Vagina (tissue), 2 donors: ENCODE results near the gene PTPRK. TPM values are rescaled to one million over a fixed set of nuclear protein-coding genes. Genes with fewer than 3 reads are reported as not detected.

Source experiments
- DNase-seq, 2 donors: peaks; one replicate each; pipeline ENCODE4 v3.0.0-alpha.2; 2017; ENCODE audit errors: extremely low spot score in 2 of 2
- H3K27ac ChIP-seq: fragments of 200-600 bp; sonication (generic); one replicate; pipeline ENCODE4 v1.5.1; 2019
- H3K27me3 ChIP-seq: fragments of 200-600 bp; sonication (generic); one replicate; pipeline ENCODE4 v1.5.1; 2019
- H3K36me3 ChIP-seq, 2 donors: fragments of 200-600 bp; sonication (generic); one replicate each; pipeline ENCODE4 v1.5.1; 2017 to 2019
- H3K4me1 ChIP-seq: fragments of 200-600 bp; sonication (generic); one replicate; pipeline ENCODE4 v1.5.1; 2019
- H3K4me3 ChIP-seq, 2 donors: fragments of 200-600 bp; sonication (generic); 1 replicate in 1 of 2; 2 replicates in 1 of 2; pipeline ENCODE4 v1.5.1; 2016 to 2019
- H3K9me3 ChIP-seq: fragments of 200-600 bp; sonication (generic); one replicate; pipeline ENCODE4 v1.5.1; 2019
- CTCF ChIP-seq, 3 experiments: fragments of 450-650 bp in 2 of 3; fragments of 200-600 bp in 1 of 3; sonication (generic) in 1 of 3; IDR thresholded peaks; one replicate each; pipeline ENCODE4 v1.5.1; 2017 to 2019; ENCODE audit warnings: antibody characterized with exemption in 3 of 3, mild to moderate bottlenecking in 2 of 3, moderate library complexity in 2 of 3
- POLR2A ChIP-seq, 2 donors: fragments of 450-650 bp; IDR thresholded peaks; one replicate each; pipeline ENCODE4 v1.6.1; 2017; ENCODE audit warnings: antibody characterized with exemption in 2 of 2, mild to moderate bottlenecking in 2 of 2, moderate library complexity in 2 of 2
- POLR2AphosphoS5 ChIP-seq, 2 donors: sonication (generic); formaldehyde crosslinking; IDR thresholded peaks; one replicate each; pipeline ENCODE4 v1.9.0; 2017; ENCODE audit warnings: antibody characterized with exemption in 2 of 2, mild to moderate bottlenecking in 2 of 2, low read depth in 1 of 2; ENCODE audit not compliant: insufficient read depth in 1 of 2
- intact Hi-C: fragments of 100-400 bp; cut with DNase I; formaldehyde crosslinking; loops from one replicate; pipeline ENCODE4 v1.15.1; 2023
- total RNA-seq: library from RNA; depleted of rRNA; stranded (reverse); fragments of >200 nt; gene quantifications from one replicate; pipeline ENCODE4 v1.2.3, GENCODE V29; 2016

The PTPRK gene
- total RNA-seq, 1 donor from 2014 or later: 82.5 TPM

DNA sequence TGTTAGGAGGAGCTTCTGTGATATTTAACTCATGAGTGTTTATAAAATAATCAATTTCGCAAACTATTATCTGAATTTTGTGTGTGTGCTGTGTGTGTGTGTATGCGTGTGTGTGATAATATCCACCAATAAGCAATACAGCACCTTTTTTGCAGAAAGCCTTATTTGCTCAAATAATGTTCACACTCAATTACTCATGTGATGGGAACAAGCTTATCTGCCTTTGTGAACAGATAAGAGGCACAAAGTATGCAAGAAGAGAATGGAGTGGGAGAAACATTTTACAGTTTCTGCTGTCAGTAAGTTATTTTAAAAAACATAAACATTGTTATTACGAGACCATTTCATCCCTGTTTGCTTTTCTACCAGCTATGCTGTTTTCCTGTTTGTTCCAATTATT is 36.7 kb upstream of the PTPRK start:
- Histone ChIP-seq H3K4me3 (no peak overlapping the region), H3K36me3 (no peaks in the 10 kb centered on the region), H3K27ac (no peak overlapping the region), H3K4me1 (no peaks in the 10 kb centered on the region), H3K27me3 (no peaks in the 10 kb centered on the region), H3K9me3 (no peaks in the 10 kb centered on the region)
- intact Hi-C loops: no loop called here
- no peak for DNase-seq
- no peak for TF ChIP-seq POLR2A (IDR thresholded peaks at IDR 0.05)
- no peak for TF ChIP-seq CTCF (IDR thresholded peaks at IDR 0.05)
- TF ChIP-seq POLR2AphosphoS5 (IDR thresholded peaks at IDR 0.05; ENCODE audit: insufficient read depth in 1 of 2, low read depth in 1 of 2): no peak

GRCh38 chr6:128554302-128554701 is 33.9 kb upstream of the PTPRK start:
- Histone ChIP-seq H3K27me3 (no peaks in the 10 kb centered on the region), H3K9me3 (no peaks in the 10 kb centered on the region), H3K27ac (no peak overlapping the region), H3K4me1 (no peaks in the 10 kb centered on the region), H3K4me3 (no peak overlapping the region), H3K36me3 (no peaks in the 10 kb centered on the region)
- intact Hi-C loops: no loop called here
- no peak for TF ChIP-seq CTCF (IDR thresholded peaks at IDR 0.05)
- no peak for TF ChIP-seq POLR2AphosphoS5 (IDR thresholded peaks at IDR 0.05; ENCODE audit: insufficient read depth in 1 of 2, low read depth in 1 of 2)
- no peak for TF ChIP-seq POLR2A (IDR thresholded peaks at IDR 0.05)
- no peak for DNase-seq

DNA sequence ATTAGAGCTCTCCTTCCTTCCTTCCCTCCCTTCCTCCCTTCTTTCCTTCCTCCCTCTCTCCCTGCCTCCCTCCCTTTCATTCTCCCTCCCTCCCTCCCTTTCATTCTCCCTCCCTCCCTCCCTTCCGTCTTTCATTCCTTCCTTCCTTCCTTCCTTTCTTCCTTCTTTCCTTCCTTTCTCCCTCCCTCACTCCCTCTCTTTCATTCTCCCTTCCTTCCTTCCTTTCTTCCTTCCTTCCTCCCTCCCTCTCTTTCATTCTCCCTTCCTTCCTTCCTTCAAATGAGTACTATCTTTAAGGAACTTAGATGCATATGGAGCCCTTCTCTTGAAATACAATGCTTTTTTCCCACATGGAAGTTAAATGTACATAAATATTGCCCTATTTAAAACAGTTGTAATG is 20.9 kb upstream of the PTPRK start:
- Histone ChIP-seq H3K27ac (no peak overlapping the region), H3K27me3 (no peaks in the 10 kb centered on the region), H3K9me3 (no peaks in the 10 kb centered on the region), H3K4me1 (no peaks in the 10 kb centered on the region), H3K4me3 (no peak overlapping the region), H3K36me3 (no peaks in the 10 kb centered on the region)
- no peak for DNase-seq
- TF ChIP-seq CTCF (IDR thresholded peaks at IDR 0.05): no peak
- TF ChIP-seq POLR2AphosphoS5 (IDR thresholded peaks at IDR 0.05; ENCODE audit: insufficient read depth in 1 of 2, low read depth in 1 of 2): no peak
- no peak for TF ChIP-seq POLR2A (IDR thresholded peaks at IDR 0.05)
- intact Hi-C loops: no loop called here

DNA sequence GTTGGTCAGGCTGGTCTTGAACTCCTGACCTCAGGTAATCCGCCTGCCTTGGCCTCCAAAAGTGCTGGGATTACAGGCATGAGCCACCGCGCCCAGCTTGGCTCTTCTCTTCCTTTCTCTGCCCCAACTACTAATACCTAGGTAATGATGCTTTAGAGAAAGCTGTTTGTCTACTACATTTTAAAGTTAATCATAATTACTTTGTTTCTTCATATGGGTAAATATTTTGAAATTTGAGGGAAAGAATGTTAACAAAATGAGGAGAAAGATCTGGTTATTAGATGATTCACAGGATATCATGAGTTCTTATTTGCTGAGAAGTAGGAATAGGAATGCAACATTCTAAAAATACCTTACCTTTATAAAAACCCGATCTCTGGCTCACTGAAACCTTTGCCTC is 18.4 kb upstream of the PTPRK start:
- Histone ChIP-seq H3K27me3 (no peaks in the 10 kb centered on the region), H3K36me3 (no peaks in the 10 kb centered on the region), H3K4me3 (no peak overlapping the region), H3K27ac (no peak overlapping the region), H3K4me1 (no peaks in the 10 kb centered on the region), H3K9me3 (no peaks in the 10 kb centered on the region)
- intact Hi-C loops: no loop called here
- DNase-seq: no peak
- TF ChIP-seq CTCF (IDR thresholded peaks at IDR 0.05): no peak
- no peak for TF ChIP-seq POLR2AphosphoS5 (IDR thresholded peaks at IDR 0.05; ENCODE audit: insufficient read depth in 1 of 2, low read depth in 1 of 2)
- no peak for TF ChIP-seq POLR2A (IDR thresholded peaks at IDR 0.05)

GRCh38 chr6:128532827-128533226 is 12.4 kb upstream of the PTPRK start:
- Histone ChIP-seq H3K4me3 (no peak overlapping the region), H3K9me3 (no peaks in the 10 kb centered on the region), H3K36me3 (no peaks in the 10 kb centered on the region), H3K27me3 (no peaks in the 10 kb centered on the region), H3K4me1 (no peaks in the 10 kb centered on the region), H3K27ac (no peak overlapping the region)
- intact Hi-C loops: no loop called here
- TF ChIP-seq CTCF (IDR thresholded peaks at IDR 0.05) (no peak), POLR2AphosphoS5 (IDR thresholded peaks at IDR 0.05; ENCODE audit: insufficient read depth in 1 of 2, low read depth in 1 of 2) (no peak)
- no peak for DNase-seq
